HG03066 (cell line): ENCODE results near the gene CPLANE1.

ENCODE experiments used
- ATAC-seq: cut with Tn5 transposase; IDR thresholded peaks from one replicate; pipeline ENCODE4 v1.9.1; 2021; ENCODE audit warnings: low read depth; ENCODE audit not compliant: unreplicated experiment

The CPLANE1 gene

GRCh38 chr5:37075399-37075950 lies 173.7 kb downstream of the CPLANE1 start:
- no peak for ATAC-seq

- no peak for ATAC-seq
Observed at GRCh38 chr5:37071901-37072581, 177.1 kb downstream of the CPLANE1 start.

GRCh38 chr5:37071487-37071886 lies 177.7 kb downstream of the CPLANE1 start:
- ATAC-seq: no peak

GRCh38 chr5:37064442-37064841 lies 184.7 kb downstream of the CPLANE1 start:
- no peak for ATAC-seq

- no peak for ATAC-seq
Observed at GRCh38 chr5:37063739-37064138, 185.4 kb downstream of the CPLANE1 start.

- ATAC-seq: no peak
Observed at GRCh38 chr5:37060030-37060429, 189.1 kb downstream of the CPLANE1 start.

GRCh38 chr5:37056762-37057161 lies 192.4 kb downstream of the CPLANE1 start:
- no peak for ATAC-seq
